ENCODE measurements around the gene LRBA.

Gene LRBA

DNA sequence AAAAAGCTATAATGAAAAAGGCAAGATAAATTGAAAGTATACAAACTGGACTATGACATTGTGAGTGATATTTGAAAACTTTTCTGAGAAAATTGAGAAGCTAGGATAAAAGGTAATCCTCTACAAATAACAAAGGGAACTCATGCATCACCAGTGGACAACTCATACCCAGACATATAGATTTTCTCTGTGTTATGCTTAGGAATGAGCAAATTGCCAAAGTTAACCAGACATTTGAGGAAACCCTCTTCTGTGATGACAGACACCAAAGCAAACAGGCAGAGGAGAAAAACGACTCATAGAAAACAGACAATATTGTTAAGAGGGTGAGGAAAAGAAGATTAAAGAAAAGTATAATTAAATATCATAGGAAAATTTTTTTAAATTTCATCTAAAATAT, 246.6 kb downstream of the LRBA start:
- no peak for TF ChIP-seq CTCF (IDR thresholded peaks at IDR 0.05; ENCODE audit: borderline replicate concordance, control extremely low read depth, extremely low read depth, insufficient read depth, missing control alignments)
- DNase-seq (ENCODE audit: low spot score), result no peak
- in situ Hi-C loops (cut with MboI; ENCODE audit: low sequenced_read_pairs, unreplicated experiment), result no loop called here

GRCh38 chr4:150765216-150765615, 249.9 kb downstream of the LRBA start:
- no peak for DNase-seq (ENCODE audit: low spot score)
- in situ Hi-C loops (cut with MboI; ENCODE audit: low sequenced_read_pairs, unreplicated experiment), result no loop called here
- TF ChIP-seq CTCF (IDR thresholded peaks at IDR 0.05; ENCODE audit: borderline replicate concordance, control extremely low read depth, extremely low read depth, insufficient read depth, missing control alignments), result no peak

GRCh38 chr4:150751648-150752047, 263.4 kb downstream of the LRBA start:
- TF ChIP-seq CTCF (IDR thresholded peaks at IDR 0.05; ENCODE audit: borderline replicate concordance, control extremely low read depth, extremely low read depth, insufficient read depth, missing control alignments), result no peak
- no peak for DNase-seq (ENCODE audit: low spot score)
- in situ Hi-C loops (cut with MboI; ENCODE audit: low sequenced_read_pairs, unreplicated experiment), result no loop called here

- TF ChIP-seq CTCF (IDR thresholded peaks at IDR 0.05; ENCODE audit: borderline replicate concordance, control extremely low read depth, extremely low read depth, insufficient read depth, missing control alignments), result no peak
- in situ Hi-C loops (cut with MboI; ENCODE audit: low sequenced_read_pairs, unreplicated experiment), result no loop called here
- no peak for DNase-seq (ENCODE audit: low spot score)
Measured at GRCh38 chr4:150750824-150751223, 264.3 kb downstream of the LRBA start.

GRCh38 chr4:150746156-150746555, 268.9 kb downstream of the LRBA start:
- no peak for TF ChIP-seq CTCF (IDR thresholded peaks at IDR 0.05; ENCODE audit: borderline replicate concordance, control extremely low read depth, extremely low read depth, insufficient read depth, missing control alignments)
- in situ Hi-C loops (cut with MboI; ENCODE audit: low sequenced_read_pairs, unreplicated experiment), result no loop called here
- no peak for DNase-seq (ENCODE audit: low spot score)

GRCh38 chr4:150744570-150744969, 270.5 kb downstream of the LRBA start:
- DNase-seq (ENCODE audit: low spot score), result no peak
- TF ChIP-seq CTCF (IDR thresholded peaks at IDR 0.05; ENCODE audit: borderline replicate concordance, control extremely low read depth, extremely low read depth, insufficient read depth, missing control alignments), result no peak
- in situ Hi-C loops (cut with MboI; ENCODE audit: low sequenced_read_pairs, unreplicated experiment), result no loop called here
